H9 (cell line): ENCODE measurements around the gene RAB11A. TPM values are rescaled to one million over a fixed set of nuclear protein-coding genes. Genes with fewer than 3 reads are reported as not detected.
A peak's percentile ranks its signal among the peaks of the same experiment; 100 is the strongest.

Source experiments
- DNase-seq: peaks from one replicate; pipeline ENCODE4 v3.0.0-alpha.2; 2017
- H2AFZ ChIP-seq: one replicate; pipeline ENCODE4 v1.6.1; 2013; ENCODE audit warnings: mild to moderate bottlenecking, low read length, control low read depth, moderate library complexity
- H2AK5ac ChIP-seq: 2 replicates; pipeline ENCODE4 v1.6.1; 2013; ENCODE audit warnings: low read length, control low read depth, mixed read lengths; ENCODE audit not compliant: insufficient read length
- H2BK120ac ChIP-seq: one replicate; pipeline ENCODE4 v1.6.1; 2013; ENCODE audit warnings: low read depth, mild to moderate bottlenecking, low read length, control low read depth, inconsistent platforms; ENCODE audit not compliant: poor library complexity, severe bottlenecking
- H2BK12ac ChIP-seq: 2 replicates; pipeline ENCODE4 v1.6.1; 2013; ENCODE audit warnings: low read length, control low read depth, mixed read lengths, low read depth; ENCODE audit not compliant: insufficient read length
- H2BK15ac ChIP-seq: 2 replicates; pipeline ENCODE4 v1.6.1; 2013; ENCODE audit warnings: low read depth, low read length, control low read depth
- H2BK20ac ChIP-seq: one replicate; pipeline ENCODE4 v1.6.1; 2013; ENCODE audit warnings: low read depth, mild to moderate bottlenecking, low read length, control low read depth, inconsistent platforms; ENCODE audit not compliant: poor library complexity, severe bottlenecking
- H2BK5ac ChIP-seq: 2 replicates; pipeline ENCODE4 v1.6.1; 2013; ENCODE audit warnings: low read length, control low read depth, mixed read lengths; ENCODE audit not compliant: insufficient read length
- H3K14ac ChIP-seq: 2 replicates; pipeline ENCODE4 v1.6.1; 2013; ENCODE audit warnings: low read length, control low read depth; ENCODE audit not compliant: insufficient read depth
- H3K18ac ChIP-seq: 2 replicates; pipeline ENCODE4 v1.6.1; 2013; ENCODE audit warnings: low read depth, mild to moderate bottlenecking, mixed read lengths, low read length, control low read depth; ENCODE audit not compliant: insufficient read length
- H3K23ac ChIP-seq: 2 replicates; pipeline ENCODE4 v1.6.1; 2013; ENCODE audit warnings: low read length, control low read depth, mixed read lengths, low read depth; ENCODE audit not compliant: insufficient read length
- H3K23me2 ChIP-seq: 2 replicates; pipeline ENCODE4 v1.6.1; 2013; ENCODE audit warnings: low read depth, mild to moderate bottlenecking, mixed read lengths, low read length, control low read depth; ENCODE audit not compliant: insufficient read length, poor library complexity, severe bottlenecking
- H3K27ac ChIP-seq: 2 replicates; pipeline ENCODE4 v1.5.1; 2013; ENCODE audit warnings: low read length, control low read depth, mixed read lengths, low read depth; ENCODE audit not compliant: insufficient read length
- H3K27me3 ChIP-seq: 2 replicates; pipeline ENCODE4 v1.6.1; 2013; ENCODE audit warnings: low read length, control low read depth, inconsistent platforms; ENCODE audit not compliant: insufficient read depth
- H3K4ac ChIP-seq: 2 replicates; pipeline ENCODE4 v1.6.1; 2013; ENCODE audit warnings: low read depth, mild to moderate bottlenecking, control low read depth, inconsistent platforms, low read length, moderate library complexity
- H3K4me1 ChIP-seq: 2 replicates; pipeline ENCODE4 v1.6.1; 2013; ENCODE audit warnings: low read length, control low read depth, inconsistent platforms; ENCODE audit not compliant: insufficient read depth
- H3K4me2 ChIP-seq: 2 replicates; pipeline ENCODE4 v1.6.1; 2013; ENCODE audit warnings: low read length, control low read depth, mixed read lengths; ENCODE audit not compliant: insufficient read length, insufficient read depth
- H3K56ac ChIP-seq: 2 replicates; pipeline ENCODE4 v1.6.1; 2013; ENCODE audit warnings: low read depth, mild to moderate bottlenecking, mixed read lengths, low read length, control low read depth; ENCODE audit not compliant: insufficient read length
- H3K79me1 ChIP-seq: 2 replicates; pipeline ENCODE4 v1.6.1; 2013; ENCODE audit warnings: low read depth, mild to moderate bottlenecking, moderate library complexity, low read length, control low read depth, inconsistent platforms; ENCODE audit not compliant: insufficient read depth, poor library complexity, severe bottlenecking
- H3K79me2 ChIP-seq: 2 replicates; pipeline ENCODE4 v1.6.1; 2013; ENCODE audit warnings: low read length, control low read depth, inconsistent platforms; ENCODE audit not compliant: insufficient read depth
- H3K9ac ChIP-seq: 2 replicates; pipeline ENCODE4 v1.6.1; 2013; ENCODE audit warnings: low read length, control low read depth, mixed read lengths; ENCODE audit not compliant: insufficient read length; ENCODE audit errors: extremely low read depth
- H3K9me3 ChIP-seq: one replicate; pipeline ENCODE4 v1.6.1; 2013; ENCODE audit warnings: low read depth, low read length, inconsistent platforms; ENCODE audit not compliant: control insufficient read depth
- H3T11ph ChIP-seq: one replicate; pipeline ENCODE4 v1.6.1; 2013; ENCODE audit warnings: mild to moderate bottlenecking, low read length, control low read depth, inconsistent platforms
- H4K20me1 ChIP-seq: one replicate; pipeline ENCODE4 v1.6.1; 2013; ENCODE audit not compliant: control insufficient read depth, insufficient read length, insufficient read depth
- H4K5ac ChIP-seq: 2 replicates; pipeline ENCODE4 v1.6.1; 2013; ENCODE audit warnings: low read depth, mild to moderate bottlenecking, mixed read lengths, low read length, control low read depth; ENCODE audit not compliant: insufficient read length
- H4K8ac ChIP-seq: replicated peaks from 2 replicates; pipeline ENCODE4 v1.6.1; 2013; ENCODE audit warnings: low read length, control low read depth, mixed read lengths, low read depth; ENCODE audit not compliant: insufficient read length
- H4K91ac ChIP-seq: 2 replicates; pipeline ENCODE4 v1.6.1; 2013; ENCODE audit warnings: low read depth, mild to moderate bottlenecking, moderate library complexity, mixed read lengths, low read length, control low read depth; ENCODE audit not compliant: insufficient read length
- H3K27ac Mint-ChIP-seq, 3 experiments: 2 replicates in 2 of 3; 3 replicates in 1 of 3; pipeline ENCODE4 v1.8.0; 2020 to 2021; ENCODE audit warnings: mixed read lengths in 3 of 3, mild to moderate bottlenecking in 1 of 3, moderate library complexity in 1 of 3
- H3K27me3 Mint-ChIP-seq: 2 replicates; pipeline ENCODE4 v1.8.0; 2021; ENCODE audit warnings: low read depth, mild to moderate bottlenecking, moderate library complexity, mixed read lengths
- H3K36me3 Mint-ChIP-seq, 3 experiments: 2 replicates in 2 of 3; 3 replicates in 1 of 3; pipeline ENCODE4 v1.8.0; 2020 to 2021; ENCODE audit warnings: low read depth in 3 of 3, mixed read lengths in 3 of 3; ENCODE audit not compliant: insufficient read depth in 1 of 3
- H3K4me1 Mint-ChIP-seq, 2 experiments: 2 replicates each; pipeline ENCODE4 v1.8.0; 2020; ENCODE audit warnings: mixed read lengths in 2 of 2
- H3K4me3 Mint-ChIP-seq, 2 experiments: 2 replicates in 1 of 2; 3 replicates in 1 of 2; pipeline ENCODE4 v1.8.0; 2020 to 2021; ENCODE audit warnings: mild to moderate bottlenecking in 2 of 2, mixed read lengths in 2 of 2, moderate library complexity in 1 of 2
- H3K9me3 Mint-ChIP-seq, 2 experiments: 2 replicates in 1 of 2; 3 replicates in 1 of 2; pipeline ENCODE4 v1.8.0; 2020; ENCODE audit warnings: mild to moderate bottlenecking in 2 of 2, mixed read lengths in 2 of 2, moderate library complexity in 1 of 2
- CTCF ChIP-seq: fragments of 200-600 bp; sonication (generic); conservative IDR thresholded peaks from 3 replicates; pipeline ENCODE4 v1.8.0; 2021; ENCODE audit warnings: antibody characterized with exemption, mild to moderate bottlenecking
- WGBS: extraction: QIAGEN DNeasy Blood & Tissue Kit; methylation state at CpG from one replicate; pipeline ENCODE4 v1.1.7; 2013; ENCODE audit warnings: missing lambda C conversion rate, low lambda C conversion rate, mixed read lengths; ENCODE audit not compliant: insufficient read length; ENCODE audit errors: extremely low coverage; 5-methylcytosine and 5-hydroxymethylcytosine counted together
- total RNA-seq: library from RNA; stranded (reverse); gene quantifications from 2 replicates; pipeline ENCODE4 v1.2.1, GENCODE V29; 2021

Gene RAB11A
- total RNA-seq, 1 experiment from 2014 or later: 217 TPM

- Histone ChIP-seq H3K79me1 (no peaks in the 10 kb centered on the region), H3K14ac (no peak overlapping the region), H3K27ac (no peak overlapping the region), H4K91ac (no peak overlapping the region), H2BK5ac (no peak overlapping the region), H3K23ac (no peak overlapping the region), H3K4ac (no peak overlapping the region), H3K9ac (no peak overlapping the region), H2BK12ac (no peak overlapping the region), H3K79me2 (no peaks in the 10 kb centered on the region), H2AFZ (no peak overlapping the region), H3K18ac (no peak overlapping the region), H2AK5ac (no peak overlapping the region), H3K4me2 (no peak overlapping the region), H3K27me3 (no peaks in the 10 kb centered on the region), H2BK15ac (no peak overlapping the region), H3K9me3 (no peaks in the 10 kb centered on the region), H2BK120ac (no peak overlapping the region), H4K8ac (no peak overlapping the region), H3K56ac (no peak overlapping the region), H3T11ph (no peak overlapping the region), H4K20me1 (no peaks in the 10 kb centered on the region), H3K4me1 (peaks cover 10% of the 10 kb centered on the region; the same call in 1 of the 2 replicates), H2BK20ac (no peak overlapping the region), H4K5ac (no peak overlapping the region), H3K23me2 (no peaks in the 10 kb centered on the region)
- Mint-ChIP-seq H3K4me1 (peaks cover 23 to 32% of the 10 kb centered on the region in 2 experiments), H3K27me3 (no peaks in the 10 kb centered on the region; the same call in 1 of the 2 replicates), H3K27ac (peak overlapping the region in 1 of 3 experiments; percentile 96; a peak in 2 of 7 replicates), H3K4me3 (no peak overlapping the region), H3K36me3 (no peaks in the 10 kb centered on the region; a peak in 1 of 7 replicates), H3K9me3 (no peaks in the 10 kb centered on the region; a peak in 2 of 5 replicates)
- DNase-seq: no peak
- WGBS: no CpG with 5 or more reads among the region's 4 CpGs
- TF ChIP-seq CTCF: no peak
These were observed 33.8 kb upstream of the RAB11A start for GRCh38 chr15:65835447-65835846.
